Liver (tissue), 2 donors: ENCODE measurements around the gene LHPP.

Experiments used
- GABPA ChIP-seq, 2 donors: IDR thresholded peaks in 1 of 2; conservative IDR thresholded peaks in 1 of 2; 2 replicates each; pipeline ENCODE4 v1.6.1; 2016; ENCODE audit warnings: antibody characterized with exemption in 2 of 2, mild to moderate bottlenecking in 1 of 2, moderate library complexity in 1 of 2
- TF ChIP-seq, protein P1 (sequence below): IDR thresholded peaks from 2 replicates; pipeline ENCODE4 v1.6.1; 2016; ENCODE audit warnings: antibody characterized with exemption
- donor health status: healthy.

DNA sequence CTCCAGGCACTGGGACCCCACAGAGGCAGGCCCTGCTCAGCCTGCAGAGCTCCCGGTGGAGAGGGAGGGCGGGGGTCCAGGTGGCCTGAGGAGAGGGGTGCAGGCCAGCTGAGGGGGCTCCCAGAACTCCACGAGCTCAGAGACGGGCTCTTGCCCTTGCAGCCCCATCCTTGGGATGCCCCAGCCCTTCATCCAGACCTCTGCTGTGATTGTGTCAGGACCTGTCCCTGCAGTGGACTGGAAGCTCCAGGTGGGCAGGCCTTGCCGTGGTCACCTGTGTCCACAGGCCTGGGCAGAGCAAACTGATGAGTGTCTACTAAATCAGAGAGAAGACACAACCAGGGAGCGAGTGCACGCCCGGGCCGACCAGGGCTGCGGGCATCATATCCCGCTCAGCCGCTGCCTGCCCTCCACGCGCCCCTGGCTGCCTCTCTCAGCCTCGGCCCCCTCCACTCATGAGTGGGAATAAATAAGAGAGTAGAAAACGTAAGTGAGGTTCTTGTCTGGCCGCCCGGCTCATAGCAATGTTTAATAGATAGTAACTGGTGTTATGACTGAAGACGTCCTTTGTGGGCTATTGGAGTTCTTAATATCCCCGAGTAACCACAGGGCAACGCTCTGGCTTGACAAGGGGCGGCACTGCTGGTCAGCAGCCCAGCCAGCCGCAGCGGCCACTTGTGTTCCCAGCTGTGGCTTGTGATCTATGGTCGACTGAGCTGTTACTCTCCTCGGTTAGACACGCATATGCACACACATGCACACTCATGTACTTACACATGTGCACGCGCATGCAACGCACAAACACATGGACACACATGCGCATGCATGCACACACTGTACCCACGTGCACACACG, 105.6 kb downstream of the LHPP start:
- TF ChIP-seq, protein P1, sequence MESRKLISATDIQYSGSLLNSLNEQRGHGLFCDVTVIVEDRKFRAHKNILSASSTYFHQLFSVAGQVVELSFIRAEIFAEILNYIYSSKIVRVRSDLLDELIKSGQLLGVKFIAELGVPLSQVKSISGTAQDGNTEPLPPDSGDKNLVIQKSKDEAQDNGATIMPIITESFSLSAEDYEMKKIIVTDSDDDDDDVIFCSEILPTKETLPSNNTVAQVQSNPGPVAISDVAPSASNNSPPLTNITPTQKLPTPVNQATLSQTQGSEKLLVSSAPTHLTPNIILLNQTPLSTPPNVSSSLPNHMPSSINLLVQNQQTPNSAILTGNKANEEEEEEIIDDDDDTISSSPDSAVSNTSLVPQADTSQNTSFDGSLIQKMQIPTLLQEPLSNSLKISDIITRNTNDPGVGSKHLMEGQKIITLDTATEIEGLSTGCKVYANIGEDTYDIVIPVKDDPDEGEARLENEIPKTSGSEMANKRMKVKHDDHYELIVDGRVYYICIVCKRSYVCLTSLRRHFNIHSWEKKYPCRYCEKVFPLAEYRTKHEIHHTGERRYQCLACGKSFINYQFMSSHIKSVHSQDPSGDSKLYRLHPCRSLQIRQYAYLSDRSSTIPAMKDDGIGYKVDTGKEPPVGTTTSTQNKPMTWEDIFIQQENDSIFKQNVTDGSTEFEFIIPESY: no peak
- no peak for TF ChIP-seq GABPA (IDR thresholded peaks at IDR 0.05 in 1 of 2, conservative IDR thresholded peaks at IDR 0.05 in 1 of 2)
